GM12878 (cell line): ENCODE results near the gene LRRC27. TPM values are rescaled to one million over a fixed set of nuclear protein-coding genes. Genes with fewer than 3 reads are reported as not detected.

Experiments
- ATAC-seq: fragments of 200-7000 bp; cut with Tn5 transposase; 3 replicates; pipeline ENCODE4 v1.9.1; 2020; ENCODE audit warnings: mild to moderate bottlenecking, moderate library complexity
- BruUV-seq: library from RNA; stranded (reverse); fragments of 400-500 nt; replicated peaks from 2 replicates; lab custom pipeline; 2021; lab: Mats Ljungman, UMichigan
- CTCF ChIA-PET: fragments of 300-600 bp; sonication (Branson Sonifier 250); formaldehyde crosslinking; extraction: SDS; loops from one replicate; lab custom pipeline; 2021; ENCODE audit warnings: inconsistent platforms; lab: Yijun Ruan, JAX
- POLR2A ChIA-PET: fragments of 350-600 bp; formaldehyde crosslinking; extraction: SDS; loops from one replicate; lab custom pipeline; 2021; ENCODE audit warnings: inconsistent platforms; lab: Charles Lee
- RAD21 ChIA-PET: fragments of 300-600 bp; sonication (Branson Sonifier 250); formaldehyde crosslinking; loops from one replicate; lab custom pipeline; 2023; ENCODE audit warnings: antibody characterized with exemption; ENCODE audit not compliant: unreplicated experiment; lab: Charles Lee
- SMC1A ChIA-PET: fragments of 300-600 bp; sonication (Branson Sonifier 250); formaldehyde crosslinking; loops from one replicate; lab custom pipeline; 2023; ENCODE audit not compliant: unreplicated experiment, uncharacterized antibody; lab: Charles Lee
- DNase-seq: peaks from one replicate; pipeline ENCODE4 v3.0.0-alpha.2; 2011; ENCODE audit warnings: low read depth, low spot score
- FAIRE-seq: peaks from 3 replicates; lab custom pipeline; 2011; peaks lifted over from hg19 to GRCh38; lab: Jason Lieb, UNC
- H2AFZ ChIP-seq: 2 replicates; pipeline ENCODE4 v1.6.0; 2011; ENCODE audit warnings: low read depth, low read length, control low read depth; ENCODE audit not compliant: control insufficient read depth
- H3K27ac ChIP-seq: 2 replicates; pipeline ENCODE4 v1.5.1; 2011; ENCODE audit warnings: control low read depth; ENCODE audit not compliant: control insufficient read depth, insufficient read depth
- H3K27me3 ChIP-seq, 2 experiments: replicated peaks in 1 of 2; 2 replicates each; pipeline versions ENCODE4 v1.6.0 to v1.6.1; 2011; ENCODE audit warnings: low read length in 1 of 2; ENCODE audit not compliant: control insufficient read depth in 2 of 2, insufficient read depth in 2 of 2
- H3K36me3 ChIP-seq, 2 experiments: 2 replicates each; pipeline ENCODE4 v1.5.1; 2011; ENCODE audit warnings: low read length in 1 of 2; ENCODE audit not compliant: control insufficient read depth in 2 of 2, insufficient read depth in 2 of 2
- H3K4me1 ChIP-seq: 2 replicates; pipeline ENCODE4 v1.6.1; 2011; ENCODE audit warnings: mild to moderate bottlenecking, low read length, moderate library complexity, mixed read lengths; ENCODE audit not compliant: control insufficient read depth, insufficient read depth
- H3K4me2 ChIP-seq: 2 replicates; pipeline ENCODE4 v1.6.0; 2011; ENCODE audit warnings: control low read depth; ENCODE audit not compliant: control insufficient read depth, insufficient read depth
- H3K4me3 ChIP-seq: fragments of 200-600 bp; sonication (generic); 2 replicates; pipeline ENCODE4 v1.5.1; 2016
- H3K79me2 ChIP-seq: 2 replicates; pipeline ENCODE4 v1.6.0; 2011; ENCODE audit warnings: low read length; ENCODE audit not compliant: control insufficient read depth, insufficient read depth
- H3K9ac ChIP-seq: 2 replicates; pipeline ENCODE4 v1.8.0; 2011; ENCODE audit warnings: low read length, control low read depth, mixed read lengths; ENCODE audit not compliant: control insufficient read depth, insufficient read depth
- H3K9me3 ChIP-seq: replicated peaks from 3 replicates; pipeline ENCODE4 v1.5.1; 2011; ENCODE audit warnings: mild to moderate bottlenecking, low read length; ENCODE audit not compliant: control insufficient read depth, insufficient read depth
- H4K20me1 ChIP-seq: 2 replicates; pipeline ENCODE4 v1.6.0; 2011; ENCODE audit not compliant: control insufficient read depth, insufficient read depth
- FOXK2 ChIP-seq: fragments of 450-650 bp; IDR thresholded peaks from 2 replicates; pipeline ENCODE4 v1.6.1; 2017; ENCODE audit warnings: mild to moderate bottlenecking, moderate library complexity
- HSF1 ChIP-seq: fragments of 150-350 bp; IDR thresholded peaks from 2 replicates; pipeline ENCODE4 v1.6.1; 2014; ENCODE audit warnings: mild to moderate bottlenecking, low read depth, low read length
- IRF3 ChIP-seq: fragments of 450-650 bp; IDR thresholded peaks from 2 replicates; pipeline ENCODE4 v1.6.1; 2014; ENCODE audit warnings: mild to moderate bottlenecking
- JUND ChIP-seq: IDR thresholded peaks from 2 replicates; pipeline ENCODE4 v1.6.1; 2012; ENCODE audit warnings: low read depth, mild to moderate bottlenecking, low read length, improper control_type of control experiment, moderate library complexity
- MTA2 ChIP-seq: fragments of 450-650 bp; IDR thresholded peaks from 2 replicates; pipeline ENCODE4 v1.6.1; 2016; ENCODE audit warnings: low read depth, mild to moderate bottlenecking, moderate library complexity
- MYC ChIP-seq: IDR thresholded peaks from 2 replicates; pipeline ENCODE4 v1.6.1; 2011; ENCODE audit warnings: mild to moderate bottlenecking, low read length, moderate library complexity, inconsistent platforms; ENCODE audit not compliant: insufficient read depth, insufficient replicate concordance, insufficient read length, severe bottlenecking
- NFXL1 ChIP-seq: fragments of 450-650 bp; IDR thresholded peaks from 2 replicates; pipeline ENCODE4 v1.6.1; 2017; ENCODE audit warnings: antibody characterized with exemption, mild to moderate bottlenecking, borderline replicate concordance
- NFYB ChIP-seq: IDR thresholded peaks from 2 replicates; pipeline ENCODE4 v1.6.1; 2011; ENCODE audit warnings: low read depth, mild to moderate bottlenecking, low read length, improper control_type of control experiment, moderate library complexity; ENCODE audit not compliant: insufficient read depth
- RCOR1 ChIP-seq: conservative IDR thresholded peaks from 2 replicates; pipeline ENCODE4 v1.6.1; 2012; ENCODE audit warnings: low read depth, low read length, improper control_type of control experiment
- ZBTB33 ChIP-seq: fragments of 450-650 bp; IDR thresholded peaks from 2 replicates; pipeline ENCODE4 v1.6.1; 2017; ENCODE audit warnings: mild to moderate bottlenecking
- ZBTB4 ChIP-seq: fragments of 450-650 bp; formaldehyde crosslinking; IDR thresholded peaks from 2 replicates; pipeline ENCODE4 v1.4.0; 2022; ENCODE audit warnings: mild to moderate bottlenecking, moderate library complexity
- WGBS: methylation state at CpG from one replicate; pipeline ENCODE4 v1.1.6; 2016; ENCODE audit warnings: low lambda C conversion rate; ENCODE audit not compliant: insufficient replicate concordance, insufficient coverage; ENCODE audit errors: missing lambda C conversion rate; 5-methylcytosine and 5-hydroxymethylcytosine counted together
- in situ Hi-C: fragments of 300-500 bp; cut with MboI; formaldehyde crosslinking; loops from 9 replicates; pipeline ENCODE4 v1.14.3; 2018; ENCODE audit warnings: mixed read lengths
- intact Hi-C: fragments of 100-400 bp; cut with micrococcal nuclease; formaldehyde crosslinking; loops from one replicate; pipeline ENCODE4 v1.14.2; 2022; ENCODE audit not compliant: unreplicated experiment
- polyA plus RNA-seq, 11 experiments: library from polyadenylated mRNA; depleted of rRNA in 4 of 11; unstranded in 6 of 11; stranded (reverse) in 5 of 11; fragments of >200 nt; fragmentation: Nextera tagmentation in 4 of 11; fragmentation: Illumina TruSeq in 1 of 11; extraction: Ambion mirVana in 4 of 11; extraction: Trizol in 1 of 11; gene quantifications; 1 replicate in 1 of 11; 2 replicates in 10 of 11; pipeline versions ENCODE4 v1.2.1 to v1.2.3, GENCODE V29; 2011 to 2016; ENCODE audit warnings: inconsistent platforms in 2 of 11, missing spikeins in 2 of 11, low read depth in 1 of 11
- total RNA-seq, 4 experiments: library from RNA; depleted of rRNA in 3 of 4; stranded (reverse); fragments of >200 nt in 3 of 4; fragmentation: Illumina TruSeq in 1 of 4; extraction: Trizol in 1 of 4; gene quantifications; 2 replicates each; pipeline versions ENCODE4 v1.2.1 to v1.2.3, GENCODE V29; 2013 to 2021

The LRRC27 gene
- total and polyA plus RNA-seq, 10 of the 15 experiments (the other 5 are each of a cell fraction or from before 2014, with no cell fraction given), result 0.48 to 6.9 (median 4.7) TPM

- TF ChIP-seq ZBTB4, result no peak
- no peak for TF ChIP-seq JUND
Observed at GRCh38 chr10:132355754-132356153, 23.8 kb downstream of the LRRC27 start (continued).

- Histone ChIP-seq H3K9me3 (no peaks in the 10 kb centered on the region; the same call in 2 of the 3 replicates), H3K27ac (no peak overlapping the region), H2AFZ (no peak overlapping the region), H3K79me2 (no peaks in the 10 kb centered on the region), H3K4me1 (no peaks in the 10 kb centered on the region), H3K4me2 (no peak overlapping the region), H3K9ac (no peak overlapping the region), H3K27me3 (no peaks in the 10 kb centered on the region), H3K36me3 (no peaks in the 10 kb centered on the region), H3K4me3 (no peak overlapping the region), H4K20me1 (no peaks in the 10 kb centered on the region)
- ATAC-seq, result no peak
- no TSS peak for BruUV-seq
- ChIA-PET POLR2A (no interaction called here), SMC1A (no interaction called here), CTCF (interaction anchor here (1.0 to 1.1 kb wide), 2 partner anchors 11 to 56 kb away, joined by 3 read pairs; no protein-coding TSS in a partner anchor), RAD21 (no interaction called here)
- in situ Hi-C loops (no loop called here), intact Hi-C loops (no loop called here)
- FAIRE-seq, result no peak
- WGBS, result 72% methylated on average over 12 of the region's 12 CpGs
- DNase-seq, result no peak
- TF ChIP-seq RCOR1, result no peak
- no peak for TF ChIP-seq FOXK2
- TF ChIP-seq MYC, result no peak
- no peak for TF ChIP-seq NFYB
- no peak for TF ChIP-seq MTA2
- no peak for TF ChIP-seq NFXL1
- TF ChIP-seq IRF3, result no peak
- TF ChIP-seq HSF1, result no peak
- TF ChIP-seq ZBTB33, result no peak
Observed at GRCh38 chr10:132356621-132357195, 24.7 kb downstream of the LRRC27 start.
